Measurements from ENCODE around the gene CRX. TPM values are rescaled to one million over a fixed set of nuclear protein-coding genes. Genes with fewer than 3 reads are reported as not detected.
A peak's percentile ranks its signal among the peaks of the same experiment; 100 is the strongest.
"Not testable (repeated sequence)": the region's sequence is repeated elsewhere in the genome, so short reads cannot be mapped to it uniquely, and the experiment has no call there.

CRX gene
- total and polyA plus RNA-seq, 9 donors: not detected

- TF ChIP-seq POLR2A (IDR thresholded peaks at IDR 0.05) (no peak), CTCF (IDR thresholded peaks at IDR 0.05) (no peak), EP300 (IDR thresholded peaks at IDR 0.05) (no peak)
- no peak for DNase-seq
- intact Hi-C loops (cut with DNase I): loop anchor here in 2 of 4 donors (5.0 to 10.0 kb wide), 3 partner anchors 72 to 262 kb away; partner anchors contain the start of gene EHD2 (in 2 of the 2)
- H3K4me1 ChIP-seq (ENCODE audit: insufficient read depth): peaks cover 4% of the 10 kb centered on the region
- no peaks in the 10 kb centered on the region for H3K36me3 ChIP-seq
- WGBS, 3 donors: 91 to 96% (median 92%) methylated on average over 7 of the region's 7 CpGs
- H3K27ac ChIP-seq: no peak overlapping the region
- H3K9me3 ChIP-seq: no peaks in the 10 kb centered on the region
- no peaks in the 10 kb centered on the region for H3K27me3 ChIP-seq
- no peak overlapping the region for H3K4me3 ChIP-seq
These were observed 35.2 kb upstream of the CRX start for GRCh38 chr19:47786566-47786965.

- not testable (repeated sequence) for H3K27ac ChIP-seq; H3K27me3 ChIP-seq; H3K36me3 ChIP-seq; H3K9me3 ChIP-seq; DNase-seq; H3K4me1 ChIP-seq (ENCODE audit: insufficient read depth); H3K4me3 ChIP-seq
- 85 to 89% (median 88%) methylated on average over 10 of the region's 10 CpGs for WGBS, 3 donors
- intact Hi-C loops (cut with DNase I): loop anchor here in 2 of 4 donors (5.0 to 10.0 kb wide), 3 partner anchors 73 to 263 kb away; partner anchors contain the start of gene EHD2 (in 2 of the 2)
These were observed 34.4 kb upstream of the CRX start for GRCh38 chr19:47787307-47787706.

GRCh38 chr19:47789811-47790210, 31.9 kb upstream of the CRX start:
- H3K27ac ChIP-seq; H3K9me3 ChIP-seq; H3K27me3 ChIP-seq; DNase-seq; H3K4me3 ChIP-seq; H3K36me3 ChIP-seq; H3K4me1 ChIP-seq (ENCODE audit: insufficient read depth): not testable (repeated sequence)
- WGBS, 3 donors: 93 to 97% (median 94%) methylated on average over 13 of the region's 13 CpGs
- intact Hi-C loops (cut with DNase I): loop anchor here in 3 of 4 donors (5.0 to 10.0 kb wide), 4 partner anchors 75 to 265 kb away; partner anchors contain the start of gene EHD2 (in 2 of the 3)

GRCh38 chr19:47790398-47790814, 31.3 kb upstream of the CRX start:
- no peaks in the 10 kb centered on the region for H3K27me3 ChIP-seq
- no peaks in the 10 kb centered on the region for H3K36me3 ChIP-seq
- intact Hi-C loops (cut with DNase I): loop anchor here in 1 of 4 donors (10.0 kb wide), 1 partner anchor 96 kb away; no protein-coding TSS in a partner anchor
- H3K27ac ChIP-seq: no peak overlapping the region
- H3K4me1 ChIP-seq (ENCODE audit: insufficient read depth): no peaks in the 10 kb centered on the region
- H3K9me3 ChIP-seq: no peaks in the 10 kb centered on the region
- TF ChIP-seq POLR2A (IDR thresholded peaks at IDR 0.05): no peak
- peak; percentile 42 to 62 (median 47) for TF ChIP-seq CTCF (IDR thresholded peaks at IDR 0.05)
- WGBS, 3 donors: 5 to 11% (median 8%) methylated on average over 10 of the region's 10 CpGs
- DNase-seq: peak; percentile 75 to 89 (median 84)
- no peak overlapping the region for H3K4me3 ChIP-seq

GRCh38 chr19:47792616-47793015, 29.1 kb upstream of the CRX start:
- Histone ChIP-seq H3K4me1 (ENCODE audit: insufficient read depth) (no peaks in the 10 kb centered on the region), H3K9me3 (no peaks in the 10 kb centered on the region), H3K27ac (no peak overlapping the region), H3K36me3 (no peaks in the 10 kb centered on the region), H3K4me3 (no peak overlapping the region), H3K27me3 (no peaks in the 10 kb centered on the region)
- intact Hi-C loops (cut with DNase I): loop anchor here in 1 of 4 donors (10.0 kb wide), 1 partner anchor 98 kb away; no protein-coding TSS in a partner anchor
- TF ChIP-seq CTCF (IDR thresholded peaks at IDR 0.05) (no peak), POLR2A (IDR thresholded peaks at IDR 0.05) (no peak), EP300 (IDR thresholded peaks at IDR 0.05) (no peak)
- no peak for DNase-seq
- 96 to 100% (median 100%) methylated on average over 1 of the region's 1 CpG for WGBS, 3 donors

Measured in ovary (tissue), 9 donors.